ENCODE results near the gene TTLL13.

DNA sequence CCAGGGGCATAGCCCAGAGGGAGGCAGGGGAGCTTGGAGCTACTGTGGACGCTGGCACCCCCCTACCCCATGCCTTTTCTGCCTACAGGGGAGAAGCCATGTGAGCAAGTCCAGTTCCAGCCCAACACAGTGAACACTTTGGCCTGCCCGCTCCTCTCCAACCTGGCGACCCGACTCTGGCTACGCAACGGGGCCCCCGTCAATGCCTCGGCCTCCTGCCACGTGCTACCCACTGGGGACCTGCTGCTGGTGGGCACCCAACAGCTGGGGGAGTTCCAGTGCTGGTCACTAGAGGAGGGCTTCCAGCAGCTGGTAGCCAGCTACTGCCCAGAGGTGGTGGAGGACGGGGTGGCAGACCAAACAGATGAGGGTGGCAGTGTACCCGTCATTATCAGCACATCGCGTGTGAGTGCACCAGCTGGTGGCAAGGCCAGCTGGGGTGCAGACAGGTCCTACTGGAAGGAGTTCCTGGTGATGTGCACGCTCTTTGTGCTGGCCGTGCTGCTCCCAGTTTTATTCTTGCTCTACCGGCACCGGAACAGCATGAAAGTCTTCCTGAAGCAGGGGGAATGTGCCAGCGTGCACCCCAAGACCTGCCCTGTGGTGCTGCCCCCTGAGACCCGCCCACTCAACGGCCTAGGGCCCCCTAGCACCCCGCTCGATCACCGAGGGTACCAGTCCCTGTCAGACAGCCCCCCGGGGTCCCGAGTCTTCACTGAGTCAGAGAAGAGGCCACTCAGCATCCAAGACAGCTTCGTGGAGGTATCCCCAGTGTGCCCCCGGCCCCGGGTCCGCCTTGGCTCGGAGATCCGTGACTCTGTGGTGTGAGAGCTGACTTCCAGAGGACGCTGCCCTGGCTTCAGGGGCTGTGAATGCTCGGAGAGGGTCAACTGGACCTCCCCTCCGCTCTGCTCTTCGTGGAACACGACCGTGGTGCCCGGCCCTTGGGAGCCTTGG lies 21.3 kb upstream of the TTLL13 start:
- TF ChIP-seq, protein P1, sequence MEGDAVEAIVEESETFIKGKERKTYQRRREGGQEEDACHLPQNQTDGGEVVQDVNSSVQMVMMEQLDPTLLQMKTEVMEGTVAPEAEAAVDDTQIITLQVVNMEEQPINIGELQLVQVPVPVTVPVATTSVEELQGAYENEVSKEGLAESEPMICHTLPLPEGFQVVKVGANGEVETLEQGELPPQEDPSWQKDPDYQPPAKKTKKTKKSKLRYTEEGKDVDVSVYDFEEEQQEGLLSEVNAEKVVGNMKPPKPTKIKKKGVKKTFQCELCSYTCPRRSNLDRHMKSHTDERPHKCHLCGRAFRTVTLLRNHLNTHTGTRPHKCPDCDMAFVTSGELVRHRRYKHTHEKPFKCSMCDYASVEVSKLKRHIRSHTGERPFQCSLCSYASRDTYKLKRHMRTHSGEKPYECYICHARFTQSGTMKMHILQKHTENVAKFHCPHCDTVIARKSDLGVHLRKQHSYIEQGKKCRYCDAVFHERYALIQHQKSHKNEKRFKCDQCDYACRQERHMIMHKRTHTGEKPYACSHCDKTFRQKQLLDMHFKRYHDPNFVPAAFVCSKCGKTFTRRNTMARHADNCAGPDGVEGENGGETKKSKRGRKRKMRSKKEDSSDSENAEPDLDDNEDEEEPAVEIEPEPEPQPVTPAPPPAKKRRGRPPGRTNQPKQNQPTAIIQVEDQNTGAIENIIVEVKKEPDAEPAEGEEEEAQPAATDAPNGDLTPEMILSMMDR (IDR thresholded peaks at IDR 0.05; ENCODE audit: low read length): no peak
- no peak for TF ChIP-seq EZH2 (optimal IDR thresholded peaks at IDR 0.05; ENCODE audit: low read depth, low read length)
